ENCODE results near the gene CERS5.

CERS5 gene

DNA sequence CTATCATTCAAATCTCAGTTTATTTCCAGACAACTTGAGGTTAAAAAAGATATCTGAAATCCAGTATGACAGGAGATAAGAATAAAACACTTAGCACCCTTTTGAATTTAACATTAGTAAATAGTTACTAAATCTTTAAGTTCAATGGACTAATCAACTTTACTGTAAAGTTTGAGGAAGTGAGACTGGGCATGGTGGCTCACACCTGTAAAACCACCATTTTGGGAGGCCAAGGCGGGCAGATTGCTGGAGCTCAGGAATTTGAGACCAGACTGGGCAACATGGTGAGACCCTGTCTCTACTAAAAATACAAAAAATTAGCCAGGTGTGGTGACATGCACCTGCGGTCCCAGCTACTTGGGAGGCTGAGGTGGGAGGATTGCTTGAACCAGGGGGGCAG is 40.3 kb upstream of the CERS5 start:
- TF ChIP-seq, protein P1, sequence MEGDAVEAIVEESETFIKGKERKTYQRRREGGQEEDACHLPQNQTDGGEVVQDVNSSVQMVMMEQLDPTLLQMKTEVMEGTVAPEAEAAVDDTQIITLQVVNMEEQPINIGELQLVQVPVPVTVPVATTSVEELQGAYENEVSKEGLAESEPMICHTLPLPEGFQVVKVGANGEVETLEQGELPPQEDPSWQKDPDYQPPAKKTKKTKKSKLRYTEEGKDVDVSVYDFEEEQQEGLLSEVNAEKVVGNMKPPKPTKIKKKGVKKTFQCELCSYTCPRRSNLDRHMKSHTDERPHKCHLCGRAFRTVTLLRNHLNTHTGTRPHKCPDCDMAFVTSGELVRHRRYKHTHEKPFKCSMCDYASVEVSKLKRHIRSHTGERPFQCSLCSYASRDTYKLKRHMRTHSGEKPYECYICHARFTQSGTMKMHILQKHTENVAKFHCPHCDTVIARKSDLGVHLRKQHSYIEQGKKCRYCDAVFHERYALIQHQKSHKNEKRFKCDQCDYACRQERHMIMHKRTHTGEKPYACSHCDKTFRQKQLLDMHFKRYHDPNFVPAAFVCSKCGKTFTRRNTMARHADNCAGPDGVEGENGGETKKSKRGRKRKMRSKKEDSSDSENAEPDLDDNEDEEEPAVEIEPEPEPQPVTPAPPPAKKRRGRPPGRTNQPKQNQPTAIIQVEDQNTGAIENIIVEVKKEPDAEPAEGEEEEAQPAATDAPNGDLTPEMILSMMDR (IDR thresholded peaks at IDR 0.05; ENCODE audit: borderline replicate concordance, control extremely low read depth, extremely low read depth, insufficient read depth, missing control alignments): no peak
- no peak for DNase-seq (ENCODE audit: low spot score)
- in situ Hi-C loops (cut with MboI; ENCODE audit: low sequenced_read_pairs, unreplicated experiment): no loop called here

DNA sequence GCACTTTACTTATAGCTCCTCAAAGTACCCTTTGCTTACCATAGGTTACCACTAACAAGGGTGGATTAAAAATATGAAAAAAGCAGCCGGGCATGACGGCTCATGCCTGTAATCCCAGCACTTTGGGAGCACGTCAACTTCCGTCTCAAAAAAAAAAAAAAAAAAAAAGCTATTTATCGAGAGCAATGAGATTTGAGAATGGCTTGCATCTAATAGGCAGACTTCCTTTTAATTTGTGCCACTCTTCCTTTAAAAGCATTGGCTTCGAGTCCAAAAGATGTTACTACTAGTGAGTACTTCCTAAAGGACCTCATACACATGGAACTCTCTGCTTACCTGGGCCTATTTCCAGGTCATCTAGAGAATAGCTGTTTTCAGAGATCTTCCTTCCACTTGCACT is 38.5 kb upstream of the CERS5 start:
- DNase-seq (ENCODE audit: low spot score): no peak
- TF ChIP-seq, protein P1 (IDR thresholded peaks at IDR 0.05; ENCODE audit: borderline replicate concordance, control extremely low read depth, extremely low read depth, insufficient read depth, missing control alignments): no peak
- in situ Hi-C loops (cut with MboI; ENCODE audit: low sequenced_read_pairs, unreplicated experiment): no loop called here

DNA sequence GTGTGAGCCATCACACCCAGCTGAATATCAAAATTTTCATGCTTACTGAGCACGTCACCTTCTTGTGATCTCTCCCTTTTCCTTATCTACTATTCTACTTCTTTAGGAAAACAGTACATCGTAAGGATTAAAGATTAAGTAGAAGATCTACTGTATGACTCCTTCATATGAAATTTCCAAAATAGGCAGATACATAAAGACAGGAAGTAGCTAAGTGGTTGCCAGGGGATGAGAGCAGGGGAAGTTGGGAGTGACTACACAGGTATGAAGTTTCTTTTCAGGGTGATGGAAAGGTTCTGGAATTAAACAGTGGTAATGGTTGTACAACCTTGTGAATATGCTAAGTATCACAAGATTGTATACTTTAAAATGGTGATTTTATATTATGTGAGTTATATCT is 36.5 kb upstream of the CERS5 start:
- no peak for DNase-seq (ENCODE audit: low spot score)
- in situ Hi-C loops (cut with MboI; ENCODE audit: low sequenced_read_pairs, unreplicated experiment): no loop called here
- TF ChIP-seq, protein P1 (IDR thresholded peaks at IDR 0.05; ENCODE audit: borderline replicate concordance, control extremely low read depth, extremely low read depth, insufficient read depth, missing control alignments): no peak

DNA sequence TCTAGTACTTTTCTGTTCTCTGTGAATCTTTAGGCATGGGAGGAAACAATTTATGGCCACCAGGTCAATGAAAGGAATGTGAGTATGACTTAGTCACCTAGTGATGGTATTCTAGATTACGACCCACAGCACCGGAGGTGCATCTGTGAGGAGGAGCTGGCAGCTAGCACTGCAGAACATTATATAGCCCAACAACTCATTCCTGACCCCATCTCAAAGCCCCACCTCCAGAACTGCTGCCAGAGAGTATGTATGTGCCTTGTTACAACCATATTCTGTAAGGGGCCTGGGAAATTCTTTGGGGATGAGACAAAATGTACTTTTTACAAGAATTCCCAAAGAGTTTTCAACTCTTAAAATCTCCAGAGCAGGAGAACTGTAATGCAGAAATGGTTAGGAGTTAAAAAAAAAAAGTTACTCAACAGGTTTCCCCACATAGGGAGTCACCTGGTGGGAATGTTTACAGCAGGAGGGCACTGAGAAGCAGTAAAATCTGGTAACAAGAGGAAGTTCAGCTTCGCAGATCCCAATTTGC is 34.9 kb upstream of the CERS5 start:
- TF ChIP-seq, protein P1 (IDR thresholded peaks at IDR 0.05; ENCODE audit: borderline replicate concordance, control extremely low read depth, extremely low read depth, insufficient read depth, missing control alignments): no peak
- no peak for DNase-seq (ENCODE audit: low spot score)
- in situ Hi-C loops (cut with MboI; ENCODE audit: low sequenced_read_pairs, unreplicated experiment): no loop called here

GRCh38 chr12:50200552-50201273 is 33.5 kb upstream of the CERS5 start:
- in situ Hi-C loops (cut with MboI; ENCODE audit: low sequenced_read_pairs, unreplicated experiment): no loop called here

DNA sequence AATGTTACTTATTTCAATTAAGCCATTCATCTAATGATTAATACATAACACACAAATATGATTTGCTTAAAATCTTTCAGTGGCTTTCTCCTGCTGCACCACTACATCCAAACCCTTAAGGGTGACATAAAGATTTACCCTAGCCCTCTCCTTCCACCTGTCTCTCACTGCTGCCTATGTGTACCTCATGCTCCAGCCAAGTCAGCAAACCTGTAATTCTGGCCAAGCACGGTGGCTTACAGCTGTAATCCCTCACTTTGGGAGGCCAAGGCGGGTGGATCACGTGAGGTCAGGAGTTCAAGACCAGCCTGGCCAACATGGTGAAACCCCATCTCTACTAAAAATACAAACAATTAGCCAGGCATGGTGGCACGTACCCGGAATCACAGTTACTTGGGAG is 31.7 kb upstream of the CERS5 start:
- DNase-seq (ENCODE audit: low spot score): no peak
- TF ChIP-seq, protein P1 (IDR thresholded peaks at IDR 0.05; ENCODE audit: borderline replicate concordance, control extremely low read depth, extremely low read depth, insufficient read depth, missing control alignments): no peak
- in situ Hi-C loops (cut with MboI; ENCODE audit: low sequenced_read_pairs, unreplicated experiment): no loop called here

More at GRCh38 chr12:50200552-50201273, 33.5 kb upstream of the CERS5 start:
- TF ChIP-seq, protein P1 (IDR thresholded peaks at IDR 0.05; ENCODE audit: borderline replicate concordance, control extremely low read depth, extremely low read depth, insufficient read depth, missing control alignments): no peak
- no peak for DNase-seq (ENCODE audit: low spot score)

Measured in GM13976 (cell line).